Lower leg skin (tissue), 4 donors: ENCODE data around the gene P2RX4. TPM values are rescaled to one million over a fixed set of nuclear protein-coding genes. Genes with fewer than 3 reads are reported as not detected.

Experiments used
- DNase-seq, 2 donors: peaks; one replicate each; pipeline ENCODE4 v3.0.0-alpha.2; 2019; ENCODE audit warnings: low spot score in 2 of 2
- H3K4me3 ChIP-seq: fragments of 200-600 bp; sonication (generic); 2 replicates; pipeline ENCODE4 v1.5.1; 2017; ENCODE audit warnings: mild to moderate bottlenecking, low read depth; ENCODE audit not compliant: poor library complexity, severe bottlenecking
- CTCF ChIP-seq, 3 donors: fragments of 450-650 bp; IDR thresholded peaks; one replicate each; pipeline ENCODE4 v1.5.1; 2016; ENCODE audit warnings: antibody characterized with exemption in 3 of 3, mild to moderate bottlenecking in 3 of 3, moderate library complexity in 2 of 3
- POLR2A ChIP-seq, 2 donors: fragments of 450-650 bp; IDR thresholded peaks; one replicate each; pipeline ENCODE4 v1.6.1; 2016 to 2017; ENCODE audit warnings: antibody characterized with exemption in 2 of 2, mild to moderate bottlenecking in 1 of 2, moderate library complexity in 1 of 2
- WGBS, 2 donors: methylation state at CpG; one replicate each; pipeline ENCODE4 v1.1.5; 2018; 5-methylcytosine and 5-hydroxymethylcytosine counted together
- intact Hi-C: fragments of 100-400 bp; cut with DNase I; formaldehyde crosslinking; loops from one replicate; pipeline ENCODE4 v1.15.0; 2023; ENCODE audit warnings: low total_unique reads
- total RNA-seq, 4 donors: library from RNA; depleted of rRNA; stranded (reverse); fragments of >200 nt; gene quantifications; one replicate each; pipeline ENCODE4 v1.1.0, GENCODE V29; 2016

Gene P2RX4
- total RNA-seq, 4 donors from 2014 or later: 19.4 to 38.0 (median 24.2) TPM

DNA sequence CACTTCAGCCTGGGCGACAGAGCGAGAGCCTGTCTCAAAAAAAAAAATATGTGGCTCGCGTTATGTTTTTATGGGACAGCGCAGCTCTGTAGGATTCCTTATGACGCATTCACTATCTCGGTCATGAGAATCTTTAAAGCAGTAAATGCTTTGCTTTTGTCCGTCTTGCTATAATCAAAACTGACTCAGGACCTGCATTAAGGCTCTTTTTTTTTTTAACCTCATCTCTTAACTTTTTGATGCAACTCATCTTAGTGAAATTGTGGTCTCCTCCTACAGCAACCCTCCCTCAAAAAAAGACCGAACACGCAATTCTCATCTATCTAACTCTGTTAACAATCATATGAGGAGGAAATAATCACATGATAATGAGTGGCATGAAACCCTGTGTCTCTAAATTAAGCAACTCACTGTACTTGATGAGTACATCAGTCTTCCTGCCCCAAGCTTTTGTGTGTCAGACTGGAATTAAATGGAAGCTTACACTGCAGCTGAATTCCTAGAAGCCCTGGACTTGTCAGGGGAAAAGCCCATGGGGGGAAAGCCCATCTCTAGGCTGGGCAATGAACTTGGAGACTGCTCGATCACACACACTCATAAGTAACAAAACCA, 4.3 kb downstream of the P2RX4 start:
- DNase-seq: no peak
- H3K4me3 ChIP-seq: no peak overlapping the region
- TF ChIP-seq CTCF (IDR thresholded peaks at IDR 0.05): no peak
- TF ChIP-seq POLR2A (IDR thresholded peaks at IDR 0.05): no peak
- intact Hi-C loops: no loop called here
- WGBS, 2 donors: 73 to 80% methylated on average over 11 of the region's 11 CpGs

- H3K4me3 ChIP-seq: no peak overlapping the region
- WGBS, 2 donors: 60% methylated on average over 14 of the region's 14 CpGs
- intact Hi-C loops: no loop called here
- TF ChIP-seq CTCF (IDR thresholded peaks at IDR 0.05) (no peak), POLR2A (IDR thresholded peaks at IDR 0.05) (no peak)
- DNase-seq: peak in 1 of 2 donors; percentile 48
Observed at GRCh38 chr12:121214855-121215745, 5.2 kb downstream of the P2RX4 start.

- intact Hi-C loops: no loop called here
- no peak for DNase-seq
- TF ChIP-seq CTCF (IDR thresholded peaks at IDR 0.05): no peak
- no peak for TF ChIP-seq POLR2A (IDR thresholded peaks at IDR 0.05)
- no peak overlapping the region for H3K4me3 ChIP-seq
- 96 to 97% methylated on average over 4 of the region's 4 CpGs for WGBS, 2 donors
Observed at GRCh38 chr12:121216102-121216501, 6.2 kb downstream of the P2RX4 start.

DNA sequence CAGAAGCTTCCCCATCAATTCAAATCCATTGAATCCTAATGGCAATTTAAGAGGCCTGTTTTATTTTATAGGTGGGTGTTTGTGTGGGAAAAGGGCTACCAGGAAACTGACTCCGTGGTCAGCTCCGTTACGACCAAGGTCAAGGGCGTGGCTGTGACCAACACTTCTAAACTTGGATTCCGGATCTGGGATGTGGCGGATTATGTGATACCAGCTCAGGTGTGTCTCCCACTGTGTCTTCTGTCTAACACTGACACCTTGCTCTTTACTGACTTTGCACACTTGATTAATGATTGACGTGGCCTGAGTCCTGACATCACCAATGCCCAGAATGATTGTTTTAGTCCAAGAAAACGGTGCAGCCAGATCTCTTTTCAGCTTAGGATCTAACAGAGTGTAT, 7.1 kb downstream of the P2RX4 start:
- WGBS, 2 donors: 83 to 92% methylated on average over 8 of the region's 8 CpGs
- no peak for DNase-seq

GRCh38 chr12:121217761-121218160, 7.8 kb downstream of the P2RX4 start:
- no peak overlapping the region for H3K4me3 ChIP-seq
- TF ChIP-seq POLR2A (IDR thresholded peaks at IDR 0.05) (no peak), CTCF (IDR thresholded peaks at IDR 0.05) (no peak)
- no peak for DNase-seq
- intact Hi-C loops: no loop called here
- 94 to 97% methylated on average over 5 of the region's 5 CpGs for WGBS, 2 donors

More for the DNA sequence above, 7.1 kb downstream of the P2RX4 start:
- TF ChIP-seq CTCF (IDR thresholded peaks at IDR 0.05) (no peak), POLR2A (IDR thresholded peaks at IDR 0.05) (no peak)
- intact Hi-C loops: no loop called here
- H3K4me3 ChIP-seq: no peak overlapping the region
